HG02678 (cell line): ENCODE results near the gene IPP.
"Not testable (repeated sequence)": the region's sequence is repeated elsewhere in the genome, so short reads cannot be mapped to it uniquely, and the experiment has no call there.

Experiments used
- ATAC-seq: cut with Tn5 transposase; IDR thresholded peaks from one replicate; pipeline ENCODE4 v1.9.1; 2021; ENCODE audit warnings: mild to moderate bottlenecking, moderate library complexity; ENCODE audit not compliant: unreplicated experiment

Gene IPP

GRCh38 chr1:45750298-45751038 lies at the start of gene IPP:
TSS of gene IPP (minus strand) at chr1:45750653. CDS start at chr1:45746411, 4,242 bp downstream.
- ATAC-seq, result peak; percentile 90

GRCh38 chr1:45796946-45797345 lies 46.5 kb upstream of the IPP start:
- ATAC-seq, result no peak

GRCh38 chr1:45796381-45796780 lies 45.9 kb upstream of the IPP start:
- no peak for ATAC-seq

DNA sequence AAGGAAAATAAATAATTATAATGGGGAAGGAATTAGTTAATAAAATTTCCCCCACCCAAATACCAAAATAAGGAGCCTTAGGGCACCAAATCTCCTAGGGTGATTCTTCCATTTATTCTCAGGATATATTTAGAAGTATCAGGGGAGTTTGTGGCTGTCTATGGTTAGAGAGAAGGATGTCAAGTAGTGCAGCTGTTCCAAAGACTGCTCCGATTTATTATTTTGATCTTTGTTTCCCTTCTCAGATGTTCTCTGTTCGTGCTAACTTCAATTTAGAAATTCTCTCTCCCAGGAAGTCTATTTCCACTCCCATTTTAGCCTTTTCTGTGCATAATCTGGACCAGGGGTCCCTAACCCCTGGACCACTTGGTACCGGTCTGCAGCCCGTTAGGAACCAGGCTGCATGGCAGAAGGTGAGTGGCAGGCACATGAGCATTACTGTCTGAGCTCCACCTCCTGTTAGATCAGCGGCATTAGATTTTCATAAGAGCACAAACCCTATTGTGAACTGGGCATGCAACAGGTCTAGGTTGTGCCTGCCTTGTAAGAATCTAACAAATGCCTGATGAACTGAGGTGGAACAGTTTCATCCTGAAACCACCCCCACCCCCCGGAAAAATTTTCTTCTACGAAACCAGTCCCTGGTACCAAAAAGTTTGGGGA lies 43.6 kb upstream of the IPP start:
- no peak for ATAC-seq

DNA sequence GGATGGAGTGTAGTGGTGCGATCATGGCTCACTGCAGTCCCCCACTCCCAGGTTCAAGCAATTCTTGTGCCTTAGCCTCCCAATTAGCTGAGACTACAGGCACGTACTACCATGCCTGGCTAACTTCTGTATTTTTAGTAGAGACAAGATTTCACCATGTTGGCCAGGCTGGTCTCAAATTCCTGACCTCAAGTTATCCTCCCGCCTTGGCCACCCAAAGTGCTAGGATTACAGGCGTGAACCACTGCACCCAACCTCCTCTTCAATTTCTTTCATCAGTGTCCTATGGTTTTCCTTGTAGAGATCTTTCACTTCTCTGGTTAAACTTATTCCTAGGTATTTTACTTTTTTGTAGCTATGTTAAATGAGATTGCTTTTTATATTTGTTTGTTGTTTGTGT lies 42.3 kb upstream of the IPP start:
- no peak for ATAC-seq

DNA sequence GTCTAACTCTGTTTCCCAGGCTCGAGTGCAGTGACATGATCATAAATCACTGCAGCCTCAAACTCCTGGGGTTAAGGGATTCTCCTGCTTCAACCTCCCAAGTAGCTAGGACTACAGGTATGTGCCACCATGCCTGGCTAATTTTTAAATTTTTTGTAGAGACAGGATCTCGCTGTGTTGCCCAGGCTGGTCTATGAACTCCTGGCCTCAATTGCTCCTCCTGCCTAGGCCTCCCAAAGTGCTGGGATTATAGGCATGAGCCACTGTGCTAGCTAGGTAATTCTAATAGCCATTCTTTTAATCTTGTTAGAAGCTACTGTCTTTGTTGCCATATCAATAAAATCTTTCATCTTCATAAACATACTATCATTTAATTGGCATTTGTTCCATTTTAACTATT lies 39.1 kb upstream of the IPP start:
- ATAC-seq, result no peak

- ATAC-seq, result no peak
Observed at GRCh38 chr1:45787905-45788304, 37.5 kb upstream of the IPP start.

DNA sequence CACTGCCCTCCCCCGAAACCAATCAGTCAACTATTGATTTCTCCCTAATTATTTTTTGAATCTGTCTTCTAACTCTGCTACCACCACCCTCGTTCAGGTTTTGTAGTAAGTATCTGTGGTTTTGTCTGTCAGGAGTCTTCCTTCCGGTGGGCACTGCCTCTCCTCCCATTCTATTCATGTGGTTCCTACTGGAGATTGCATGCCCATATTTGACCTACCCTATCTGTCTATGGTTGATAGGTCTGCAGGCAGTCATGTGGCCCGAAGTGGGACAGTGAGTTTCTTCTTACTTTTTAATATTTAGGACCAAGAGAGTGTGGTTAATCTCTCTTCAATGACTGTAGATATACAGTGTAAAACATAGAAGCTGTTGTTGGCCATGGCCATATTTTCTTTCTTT lies 35.1 kb upstream of the IPP start:
- ATAC-seq, result peak; percentile 70

GRCh38 chr1:45775794-45776193 lies 25.3 kb upstream of the IPP start:
- ATAC-seq, result no peak

DNA sequence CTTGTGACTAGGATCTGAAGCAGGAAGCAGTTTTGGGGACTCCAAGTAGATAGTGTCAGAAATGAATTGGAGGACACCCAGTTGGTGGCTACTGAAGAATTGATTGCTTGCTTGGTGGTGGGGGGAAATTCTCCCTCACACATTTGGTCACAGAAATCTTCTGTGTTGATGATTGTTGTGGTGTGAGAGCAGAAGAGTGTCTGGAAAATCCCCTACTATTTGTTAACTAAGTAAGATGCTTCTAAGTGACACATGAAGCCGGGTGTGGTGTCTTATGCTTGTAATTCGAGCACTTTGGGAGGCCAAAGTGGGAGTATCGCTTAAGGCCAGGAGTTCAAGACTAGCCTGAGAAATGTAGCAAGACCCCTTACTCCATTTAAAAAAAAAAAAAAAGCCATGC lies 22.5 kb upstream of the IPP start:
- no peak for ATAC-seq

DNA sequence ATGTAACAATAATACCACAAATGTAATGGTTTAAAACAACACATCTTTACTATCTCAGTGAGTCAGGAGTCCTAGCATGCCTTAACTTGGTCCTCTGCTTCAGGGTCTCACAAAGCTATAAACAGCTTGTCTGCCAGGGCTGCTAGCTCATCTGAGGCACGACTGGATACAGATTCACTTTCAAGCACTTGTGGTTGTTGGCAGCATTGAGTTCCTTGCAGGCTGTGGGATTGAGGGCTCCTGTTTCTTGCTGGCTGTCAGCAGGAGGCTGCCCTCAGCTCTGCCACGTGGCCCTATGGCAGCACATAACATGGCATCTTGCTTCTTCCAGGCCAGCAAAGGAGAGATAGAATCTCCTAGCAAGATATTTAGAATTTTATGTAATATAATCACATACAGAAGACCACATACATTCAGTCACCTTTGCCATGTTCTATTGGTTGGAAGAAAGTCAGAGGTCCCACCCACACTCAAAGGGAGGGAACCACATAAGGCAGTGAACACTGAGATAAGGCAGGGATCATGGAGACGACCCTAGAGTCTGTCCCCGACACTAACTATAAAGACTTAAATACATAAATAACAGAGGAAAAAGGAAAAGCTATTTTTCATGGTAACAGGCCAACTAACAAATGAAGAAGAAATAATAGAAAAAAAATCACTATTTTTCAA lies 18.9 kb upstream of the IPP start:
- ATAC-seq, result no peak

DNA sequence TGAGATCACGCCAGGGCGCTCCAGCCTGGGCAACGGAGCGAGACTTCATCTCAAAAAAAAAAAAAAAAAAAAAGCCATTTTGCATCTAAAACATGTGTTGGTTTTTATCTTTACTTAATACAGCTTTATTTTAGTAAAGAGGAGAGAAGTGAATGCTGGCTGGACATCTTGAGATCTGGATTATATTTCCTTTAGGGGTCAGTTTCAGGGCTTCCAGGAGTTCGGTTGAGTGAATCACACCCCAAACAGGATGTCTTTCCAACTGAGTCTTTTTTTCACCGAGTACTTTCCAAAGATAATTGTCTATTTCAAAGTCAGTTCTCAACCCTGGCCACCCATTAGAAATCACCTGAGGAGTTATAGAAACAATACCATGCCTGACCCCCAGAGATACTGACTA lies 16.6 kb upstream of the IPP start:
- no peak for ATAC-seq

DNA sequence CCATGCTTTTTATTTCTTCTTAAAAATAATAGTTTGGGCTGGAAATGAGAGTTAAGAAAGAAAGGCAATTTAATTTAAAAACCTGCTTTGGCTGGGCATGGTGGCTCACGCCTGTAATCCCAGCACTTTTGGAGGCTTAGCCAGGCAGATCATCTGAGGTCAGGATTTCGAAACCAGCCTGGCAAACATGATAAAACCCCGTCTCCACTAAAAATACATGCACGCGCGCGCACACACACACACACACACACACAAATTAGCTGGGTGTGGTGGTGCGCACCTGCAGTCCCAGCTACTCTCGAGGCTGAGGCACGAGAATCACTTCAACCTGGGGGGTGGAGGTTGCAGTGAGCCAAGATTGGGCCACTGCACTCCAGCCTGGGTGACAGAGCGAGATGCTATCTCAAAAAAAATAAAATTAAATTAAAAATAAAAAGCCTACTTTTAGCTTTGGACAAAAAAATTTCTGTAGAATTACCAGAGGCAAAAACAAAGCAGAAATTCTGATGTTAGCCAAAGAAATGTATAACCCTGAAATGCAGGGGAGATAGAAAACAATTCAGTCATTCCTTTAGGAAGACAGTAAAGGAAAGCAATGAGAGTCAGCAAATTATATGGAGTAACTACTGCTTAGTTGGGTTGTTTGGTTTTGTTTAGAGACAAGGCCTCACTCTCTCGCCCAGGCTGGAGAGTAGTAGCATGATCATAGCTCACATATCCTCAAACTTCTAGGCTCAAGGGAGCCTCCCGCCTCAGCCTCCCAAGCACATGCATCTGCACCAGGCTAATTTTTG lies 15.7 kb upstream of the IPP start:
- ATAC-seq, result no peak

- no peak for ATAC-seq
Observed at GRCh38 chr1:45762291-45762690, 11.8 kb upstream of the IPP start.

GRCh38 chr1:45755697-45756096 lies 5.2 kb upstream of the IPP start:
- no peak for ATAC-seq

DNA sequence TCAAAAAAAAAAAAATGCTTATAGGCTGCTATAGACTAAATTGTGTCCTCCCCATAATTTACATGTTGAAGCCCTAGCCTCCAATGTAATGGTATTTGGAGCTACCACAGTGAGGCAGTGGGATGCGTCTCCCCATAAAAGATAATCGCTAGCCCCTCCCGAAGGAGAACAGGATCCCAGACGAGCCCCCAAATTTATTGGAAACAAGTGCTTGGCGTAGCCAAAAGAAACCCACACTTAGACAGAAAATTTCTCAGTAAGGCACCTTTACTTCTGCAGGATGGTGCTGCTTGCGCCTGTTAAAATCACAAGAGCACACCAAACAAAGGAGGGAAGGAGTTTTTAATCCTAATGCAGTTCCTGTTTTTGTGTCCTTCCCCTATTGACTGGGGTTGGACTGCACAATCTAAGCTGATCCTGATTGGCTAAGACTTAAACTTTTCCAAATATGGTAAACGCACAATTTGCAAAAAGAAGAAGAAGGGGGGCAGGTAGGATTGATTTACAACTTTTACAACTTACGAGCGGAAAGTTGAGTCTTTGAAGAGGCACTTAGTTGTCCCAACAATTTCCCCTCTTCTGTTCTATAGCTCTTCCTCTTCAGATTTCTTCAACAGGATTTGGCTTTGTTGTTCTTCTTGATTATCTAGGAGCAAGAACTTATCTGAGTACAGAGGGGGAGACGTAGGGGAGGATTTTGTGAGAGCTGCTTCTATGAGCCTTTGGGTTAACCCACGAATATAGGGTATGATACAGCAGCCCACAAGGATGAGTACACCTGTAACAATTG lies 3.0 kb upstream of the IPP start:
- no peak for ATAC-seq

DNA sequence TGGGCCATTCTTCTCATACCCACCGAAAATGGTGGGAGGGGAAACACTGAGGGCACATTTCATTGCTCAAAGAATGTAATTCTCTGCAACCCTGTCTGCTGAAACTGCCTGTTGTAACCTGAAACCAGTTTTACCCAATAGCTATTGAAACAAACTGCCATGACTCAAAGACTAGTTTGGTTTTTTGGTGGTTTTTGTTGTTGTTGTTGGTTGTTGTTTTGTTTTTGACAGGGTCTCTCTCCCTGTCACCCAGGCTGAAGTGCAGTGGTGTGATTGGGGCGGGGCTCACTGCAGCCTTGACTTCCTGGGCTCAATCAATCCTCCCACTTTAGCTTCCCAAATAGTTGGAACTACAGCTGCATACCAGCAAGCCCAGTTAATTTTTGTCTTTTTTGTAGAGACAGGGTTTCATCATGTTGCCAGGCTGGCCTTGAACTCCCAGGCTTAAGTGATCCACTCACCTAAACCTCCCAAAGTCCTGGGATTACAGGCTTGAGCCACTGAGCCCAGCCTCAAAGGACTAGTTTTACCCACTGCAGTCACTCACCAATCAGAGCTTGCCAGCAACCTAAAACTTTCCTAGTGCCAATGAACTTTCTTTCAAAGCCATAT lies 2.1 kb upstream of the IPP start:
- no peak for ATAC-seq

- ATAC-seq, result no peak
Observed at GRCh38 chr1:45752014-45752413, 1.6 kb upstream of the IPP start.

DNA sequence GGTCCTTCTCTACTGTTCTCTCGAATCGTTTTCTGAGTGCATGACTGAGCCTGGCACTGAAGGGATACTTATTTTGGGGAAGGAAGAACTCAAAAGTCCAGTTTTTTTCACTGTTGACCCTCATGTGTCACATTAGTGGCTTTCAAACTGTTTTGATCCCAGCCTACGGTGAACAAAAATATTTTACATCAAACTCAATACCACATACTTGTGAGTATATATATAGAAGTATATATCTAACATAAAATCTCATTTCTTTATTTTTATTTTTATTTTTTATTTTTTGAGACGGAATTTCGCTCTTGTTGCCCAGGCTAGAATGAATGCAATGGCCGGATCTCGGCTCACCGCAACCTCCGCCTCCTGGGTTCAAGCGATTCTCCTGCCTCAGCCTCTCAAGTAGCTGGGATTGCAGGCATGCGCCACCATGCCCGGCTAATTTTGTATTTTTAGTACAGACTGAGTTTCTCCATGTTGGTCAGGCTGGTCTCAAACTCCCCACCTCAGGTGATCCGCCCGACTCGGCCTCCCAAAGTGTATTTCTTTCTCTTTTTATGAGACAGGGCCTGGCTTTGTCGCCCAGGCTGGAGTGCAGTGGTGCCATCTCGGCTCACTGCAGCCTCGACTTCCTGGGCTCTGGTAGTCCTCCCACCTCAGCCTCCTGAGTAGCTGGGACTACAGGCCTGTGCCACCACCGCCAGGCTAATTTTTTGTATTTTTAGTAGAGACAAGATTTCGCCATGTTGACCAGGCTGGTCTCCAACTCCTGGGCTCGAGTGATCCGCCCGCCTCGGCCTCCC lies 786 bp upstream of the IPP start:
- not testable (repeated sequence) for ATAC-seq
